VCaP (cell line): ENCODE measurements around the gene CACNA2D4.

ENCODE experiments used
- H3K27ac ChIP-seq: fragments of 450-650 bp; 2 replicates; pipeline ENCODE4 v1.5.1; 2017
- CTCF ChIP-seq: fragments of 450-650 bp; conservative IDR thresholded peaks from 2 replicates; pipeline ENCODE4 v1.5.1; 2017; ENCODE audit warnings: mild to moderate bottlenecking, moderate library complexity

The CACNA2D4 gene

GRCh38 chr12:1878214-1878613 lies 40.2 kb downstream of the CACNA2D4 start:
- no peak overlapping the region for H3K27ac ChIP-seq
- no peak for TF ChIP-seq CTCF

DNA sequence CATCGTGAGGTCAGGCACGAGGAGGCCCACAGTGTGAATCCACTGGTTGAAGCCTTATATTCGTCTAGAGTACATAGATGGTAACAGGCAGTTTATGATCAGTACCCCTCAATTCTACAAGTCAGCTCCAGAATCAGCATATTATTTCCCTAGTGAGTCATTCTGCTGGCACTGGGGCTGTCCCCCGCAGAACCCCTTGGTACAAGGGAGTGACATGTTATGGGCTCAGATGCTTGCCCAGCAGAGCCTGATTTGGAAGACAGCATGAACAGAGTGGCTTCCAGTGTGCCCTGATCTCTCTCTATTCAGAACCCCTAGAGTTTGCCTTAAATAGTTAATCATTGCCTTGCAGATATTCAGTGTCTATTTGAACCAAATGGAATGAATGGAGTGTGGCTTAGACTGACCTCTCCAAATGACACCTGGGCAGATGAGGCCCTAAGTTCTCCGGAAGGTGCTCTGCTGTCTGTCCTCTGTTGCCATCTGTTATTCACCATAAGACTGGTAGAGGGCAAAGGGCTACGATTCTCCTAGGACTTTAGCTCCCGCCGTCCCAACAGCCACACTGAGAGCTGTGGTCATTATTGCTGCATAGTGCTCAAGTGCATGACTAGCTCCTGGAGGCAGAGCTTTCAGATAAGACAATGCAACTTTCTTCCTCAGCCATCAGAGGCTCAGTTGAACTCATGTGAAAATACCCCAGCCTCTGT lies 41.1 kb downstream of the CACNA2D4 start:
- H3K27ac ChIP-seq, result no peak overlapping the region
- no peak for TF ChIP-seq CTCF

GRCh38 chr12:1876086-1876485 lies 42.4 kb downstream of the CACNA2D4 start:
- no peak for TF ChIP-seq CTCF

DNA sequence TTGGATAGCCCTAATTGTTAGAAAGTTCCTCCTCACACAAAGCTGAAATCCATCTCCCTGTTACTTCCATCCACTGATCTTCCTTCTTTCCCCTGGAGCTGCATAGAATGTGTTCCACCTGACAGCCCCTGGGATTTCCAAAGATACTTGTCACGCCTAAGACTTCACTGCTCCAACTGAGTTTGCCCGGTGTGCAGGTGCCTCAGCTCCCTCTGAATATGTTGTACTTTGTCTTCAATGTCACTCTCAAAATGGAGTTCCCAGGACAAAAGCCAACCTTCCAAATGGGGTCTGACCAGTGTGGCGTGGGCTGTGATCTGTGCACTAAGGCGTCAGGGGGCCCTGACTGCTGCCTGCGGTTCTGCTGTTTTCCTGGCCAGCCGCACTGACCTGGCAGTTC lies 42.8 kb downstream of the CACNA2D4 start:
- no peak overlapping the region for H3K27ac ChIP-seq
- TF ChIP-seq CTCF, result no peak

More at GRCh38 chr12:1876086-1876485, 42.4 kb downstream of the CACNA2D4 start:
- no peak overlapping the region for H3K27ac ChIP-seq

DNA sequence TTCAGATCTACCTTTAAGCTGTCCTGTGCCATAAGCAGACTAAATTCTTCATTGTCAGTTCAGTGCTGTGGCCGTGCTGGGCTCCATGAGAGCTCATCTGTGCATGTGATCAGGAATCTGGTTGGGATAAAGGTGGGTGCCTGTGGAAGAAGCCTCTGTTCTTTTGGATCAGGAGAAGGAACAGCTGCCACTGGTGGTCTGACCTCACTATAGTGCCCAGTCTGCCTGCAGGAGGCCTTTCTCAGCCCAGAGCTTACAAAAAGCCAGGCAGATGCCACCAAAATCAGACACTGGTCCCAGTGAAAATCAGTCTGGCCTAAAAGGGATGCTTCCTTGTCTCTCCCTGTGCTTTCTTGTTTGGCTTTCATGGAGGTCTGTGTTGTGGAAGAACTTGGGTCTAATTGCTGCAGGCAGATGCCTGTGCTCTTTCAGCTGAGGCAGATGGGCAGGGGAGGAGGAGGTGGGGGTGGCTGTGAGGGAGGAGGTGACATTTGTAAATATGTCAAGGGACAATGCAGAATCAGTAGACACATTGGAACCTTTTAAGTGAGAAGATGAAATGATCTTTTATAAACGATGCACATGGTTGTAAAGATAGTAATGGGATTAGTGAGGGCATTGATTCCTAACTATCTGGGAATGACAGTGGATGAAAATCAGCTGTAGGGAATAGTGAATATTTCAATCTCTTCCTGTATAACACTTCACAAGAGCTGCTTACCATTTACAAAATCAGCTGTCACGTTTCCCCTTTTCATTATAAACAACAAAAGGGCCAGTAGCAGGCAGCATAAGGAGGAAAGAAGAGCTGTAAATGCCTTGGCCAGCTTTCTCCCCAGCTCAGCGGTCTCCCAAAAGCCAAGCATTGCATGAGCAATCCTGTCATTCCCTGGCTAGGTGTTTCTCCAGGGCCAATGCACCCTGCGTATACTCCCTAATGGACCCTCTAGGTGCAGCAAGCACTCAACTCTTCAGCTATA lies 44.6 kb downstream of the CACNA2D4 start:
- no peak overlapping the region for H3K27ac ChIP-seq
- no peak for TF ChIP-seq CTCF

GRCh38 chr12:1872448-1872847 lies 46.0 kb downstream of the CACNA2D4 start:
- no peak overlapping the region for H3K27ac ChIP-seq
- no peak for TF ChIP-seq CTCF

DNA sequence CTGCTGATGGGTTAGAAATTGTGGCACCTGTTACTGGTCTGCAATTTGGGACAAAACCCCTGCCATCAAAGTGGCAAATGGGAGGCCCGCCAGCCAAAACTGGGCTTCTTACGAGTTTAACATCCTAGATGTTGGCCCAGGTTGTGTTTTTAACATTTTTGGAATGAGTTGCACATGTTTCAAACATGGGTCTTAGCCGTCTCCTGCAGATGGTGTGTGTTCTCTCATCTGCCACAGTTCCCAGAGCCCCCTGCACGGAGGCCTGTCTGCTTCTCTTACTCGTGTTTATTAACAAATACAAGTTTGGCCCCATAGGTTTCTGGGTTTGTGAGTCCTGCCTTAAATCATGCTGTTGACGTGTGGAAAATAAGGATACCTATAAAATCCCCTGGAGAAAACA lies 46.5 kb downstream of the CACNA2D4 start:
- no peak overlapping the region for H3K27ac ChIP-seq
- TF ChIP-seq CTCF, result no peak
